HG03108 (cell line): ENCODE data around the gene PCID2.

Experiments used
- ATAC-seq: cut with Tn5 transposase; IDR thresholded peaks from one replicate; pipeline ENCODE4 v1.9.1; 2021; ENCODE audit warnings: moderate library complexity; ENCODE audit not compliant: unreplicated experiment

PCID2 gene

GRCh38 chr13:113190181-113190580 is 18.3 kb downstream of the PCID2 start:
- ATAC-seq = no peak

- ATAC-seq = no peak
Observed at GRCh38 chr13:113187883-113188665, 20.4 kb downstream of the PCID2 start.

- ATAC-seq = no peak
Observed at GRCh38 chr13:113187263-113187669, 21.2 kb downstream of the PCID2 start.

- ATAC-seq = peak; percentile 89
Observed at GRCh38 chr13:113186061-113186900, 22.2 kb downstream of the PCID2 start.

- no peak for ATAC-seq
Observed at GRCh38 chr13:113184568-113185440, 23.7 kb downstream of the PCID2 start.

- no peak for ATAC-seq
Observed at GRCh38 chr13:113183450-113184129, 24.9 kb downstream of the PCID2 start.

- ATAC-seq = no peak
Observed at GRCh38 chr13:113182046-113182445, 26.4 kb downstream of the PCID2 start.

- ATAC-seq = no peak
Observed at GRCh38 chr13:113179374-113180230, 28.9 kb downstream of the PCID2 start.

- ATAC-seq = no peak
Observed at GRCh38 chr13:113178896-113179167, 29.6 kb downstream of the PCID2 start.

- no peak for ATAC-seq
Observed at GRCh38 chr13:113178070-113178895, 30.2 kb downstream of the PCID2 start.

GRCh38 chr13:113176822-113177221 is 31.6 kb downstream of the PCID2 start:
- no peak for ATAC-seq

- no peak for ATAC-seq
Observed at GRCh38 chr13:113176280-113176679, 32.2 kb downstream of the PCID2 start.

- ATAC-seq = no peak
Observed at GRCh38 chr13:113172419-113172926, 36.0 kb downstream of the PCID2 start.

- ATAC-seq = no peak
Observed at GRCh38 chr13:113171250-113172125, 37.0 kb downstream of the PCID2 start.

GRCh38 chr13:113170511-113170910 is 38.0 kb downstream of the PCID2 start:
- no peak for ATAC-seq

- ATAC-seq = no peak
Observed at GRCh38 chr13:113169277-113170272, 38.9 kb downstream of the PCID2 start.

- ATAC-seq = no peak
Observed at GRCh38 chr13:113168211-113168610, 40.3 kb downstream of the PCID2 start.
